Peyer's patch (tissue), 4 donors: ENCODE measurements around the gene VWC2L. TPM values are rescaled to one million over a fixed set of nuclear protein-coding genes. Genes with fewer than 3 reads are reported as not detected.

Experiments used
- DNase-seq, 3 donors: peaks; one replicate each; pipeline ENCODE4 v3.0.0-alpha.2; 2017 to 2019
- H3K27ac ChIP-seq, 4 donors: fragments of 200-600 bp; sonication (generic); one replicate each; pipeline ENCODE4 v1.5.1; 2016 to 2019
- H3K27me3 ChIP-seq, 2 donors: fragments of 200-600 bp; sonication (generic); one replicate each; pipeline ENCODE4 v1.5.1; 2019
- H3K36me3 ChIP-seq, 3 donors: fragments of 200-600 bp; sonication (generic); one replicate each; pipeline ENCODE4 v1.5.1; 2016 to 2019
- H3K4me1 ChIP-seq, 4 donors: fragments of 200-600 bp; sonication (generic); one replicate each; pipeline ENCODE4 v1.5.1; 2016 to 2019
- H3K4me3 ChIP-seq, 4 donors: fragments of 200-600 bp; sonication (generic); 1 replicate in 3 of 4; 2 replicates in 1 of 4; pipeline ENCODE4 v1.5.1; 2016 to 2019; ENCODE audit warnings: mild to moderate bottlenecking in 1 of 4
- H3K9me3 ChIP-seq, 4 donors: fragments of 200-600 bp; sonication (generic); one replicate each; pipeline ENCODE4 v1.5.1; 2016 to 2019; ENCODE audit warnings: mild to moderate bottlenecking in 1 of 4
- POLR2A ChIP-seq, 2 donors: fragments of 450-650 bp; IDR thresholded peaks; one replicate each; pipeline ENCODE4 v1.5.1; 2017; ENCODE audit warnings: antibody characterized with exemption in 2 of 2, mild to moderate bottlenecking in 2 of 2, moderate library complexity in 2 of 2
- total RNA-seq, 4 donors: library from RNA; depleted of rRNA; stranded (reverse); fragments of >200 nt; gene quantifications; one replicate each; pipeline ENCODE4 v1.1.0, GENCODE V29; 2016
- TF ChIP-seq, protein P1 (sequence below), 6 experiments: fragments of 450-650 bp in 4 of 6; fragments of 200-600 bp in 2 of 6; sonication (generic) in 1 of 6; IDR thresholded peaks; one replicate each; pipeline ENCODE4 v1.5.1; 2017 to 2019; ENCODE audit warnings: antibody characterized with exemption in 6 of 6, mild to moderate bottlenecking in 3 of 6, moderate library complexity in 1 of 6

The VWC2L gene
- total RNA-seq, 4 donors from 2014 or later, result not detected

DNA sequence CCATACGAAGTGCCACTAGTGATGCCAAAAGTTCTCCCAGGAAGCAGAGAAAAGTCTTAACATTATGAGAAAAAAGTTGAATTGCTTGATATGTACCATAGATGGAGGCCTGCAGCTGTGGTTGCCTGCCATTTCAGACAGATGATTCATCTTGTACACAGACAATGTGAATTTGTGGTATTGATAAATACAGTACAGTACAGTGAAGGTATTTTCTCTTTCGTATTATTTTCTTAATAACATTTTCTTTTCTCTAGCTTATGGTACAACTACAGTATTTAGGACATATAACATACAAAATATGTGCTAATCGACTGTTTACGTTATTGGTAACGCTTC, 33.6 kb upstream of the VWC2L start:
- no peak for DNase-seq
- no peaks in the 10 kb centered on the region for H3K27me3 ChIP-seq
- no peak overlapping the region for H3K27ac ChIP-seq
- TF ChIP-seq POLR2A (IDR thresholded peaks at IDR 0.05), result no peak
- TF ChIP-seq, protein P1, sequence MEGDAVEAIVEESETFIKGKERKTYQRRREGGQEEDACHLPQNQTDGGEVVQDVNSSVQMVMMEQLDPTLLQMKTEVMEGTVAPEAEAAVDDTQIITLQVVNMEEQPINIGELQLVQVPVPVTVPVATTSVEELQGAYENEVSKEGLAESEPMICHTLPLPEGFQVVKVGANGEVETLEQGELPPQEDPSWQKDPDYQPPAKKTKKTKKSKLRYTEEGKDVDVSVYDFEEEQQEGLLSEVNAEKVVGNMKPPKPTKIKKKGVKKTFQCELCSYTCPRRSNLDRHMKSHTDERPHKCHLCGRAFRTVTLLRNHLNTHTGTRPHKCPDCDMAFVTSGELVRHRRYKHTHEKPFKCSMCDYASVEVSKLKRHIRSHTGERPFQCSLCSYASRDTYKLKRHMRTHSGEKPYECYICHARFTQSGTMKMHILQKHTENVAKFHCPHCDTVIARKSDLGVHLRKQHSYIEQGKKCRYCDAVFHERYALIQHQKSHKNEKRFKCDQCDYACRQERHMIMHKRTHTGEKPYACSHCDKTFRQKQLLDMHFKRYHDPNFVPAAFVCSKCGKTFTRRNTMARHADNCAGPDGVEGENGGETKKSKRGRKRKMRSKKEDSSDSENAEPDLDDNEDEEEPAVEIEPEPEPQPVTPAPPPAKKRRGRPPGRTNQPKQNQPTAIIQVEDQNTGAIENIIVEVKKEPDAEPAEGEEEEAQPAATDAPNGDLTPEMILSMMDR (IDR thresholded peaks at IDR 0.05), result no peak
- no peaks in the 10 kb centered on the region for H3K9me3 ChIP-seq
- H3K36me3 ChIP-seq, result no peaks in the 10 kb centered on the region
- H3K4me3 ChIP-seq, result no peak overlapping the region
- H3K4me1 ChIP-seq, result no peaks in the 10 kb centered on the region

DNA sequence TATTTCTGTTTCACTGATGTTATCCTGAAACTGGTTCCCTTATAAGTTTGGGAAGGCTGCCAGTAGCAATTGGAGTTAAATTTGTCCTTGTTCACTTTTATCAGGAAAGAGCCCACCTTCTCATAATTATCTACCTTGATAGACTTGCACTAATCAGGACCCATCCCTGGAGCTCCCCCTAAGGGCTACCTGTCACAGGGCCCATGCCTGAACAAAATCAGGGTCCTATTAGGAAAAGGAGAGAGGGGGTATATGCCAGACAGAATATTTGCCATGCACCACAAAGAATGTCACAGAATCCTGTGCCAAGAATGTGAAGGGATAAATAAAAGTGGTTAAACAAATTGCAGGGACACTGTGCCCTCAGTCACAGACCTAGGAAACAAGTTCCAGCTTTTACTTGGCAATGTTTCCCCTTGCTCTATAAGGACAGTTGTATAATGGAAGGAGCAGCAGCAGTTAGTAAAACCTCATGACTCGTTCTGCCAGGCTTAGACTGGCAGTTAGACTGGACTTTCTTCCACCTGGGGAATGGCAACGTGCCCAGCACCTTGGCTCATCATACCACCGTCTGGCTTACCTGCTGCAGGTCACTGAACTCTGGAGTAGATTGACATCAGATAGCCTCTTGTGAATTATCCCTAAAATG, 32.3 kb upstream of the VWC2L start:
- no peak for DNase-seq
- Histone ChIP-seq H3K4me3 (no peak overlapping the region), H3K36me3 (no peaks in the 10 kb centered on the region), H3K9me3 (no peaks in the 10 kb centered on the region), H3K4me1 (no peaks in the 10 kb centered on the region), H3K27me3 (no peaks in the 10 kb centered on the region), H3K27ac (no peak overlapping the region)
- TF ChIP-seq, protein P1 (IDR thresholded peaks at IDR 0.05), result no peak
- TF ChIP-seq POLR2A (IDR thresholded peaks at IDR 0.05), result no peak

DNA sequence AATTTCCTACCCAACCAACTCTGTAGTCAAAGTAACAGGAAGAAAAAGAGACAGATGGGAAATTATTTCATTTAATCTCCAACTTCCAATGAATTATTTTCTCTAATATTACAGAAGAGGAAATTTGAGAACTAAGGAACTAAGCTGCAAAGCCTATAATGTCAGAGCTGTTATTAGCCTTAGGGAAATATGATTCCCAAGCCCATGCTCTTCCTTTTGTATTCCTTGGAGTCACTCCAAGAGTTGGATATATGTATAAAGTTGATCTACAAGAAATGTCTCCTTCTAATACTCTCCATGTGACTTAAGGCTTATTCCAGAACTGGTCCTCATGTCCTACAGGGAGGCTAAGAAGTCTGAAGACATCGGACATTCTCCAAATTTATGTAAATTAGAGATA, 31.6 kb upstream of the VWC2L start:
- Histone ChIP-seq H3K27ac (no peak overlapping the region), H3K9me3 (no peaks in the 10 kb centered on the region), H3K4me3 (no peak overlapping the region), H3K27me3 (no peaks in the 10 kb centered on the region), H3K4me1 (no peaks in the 10 kb centered on the region), H3K36me3 (no peaks in the 10 kb centered on the region)
- DNase-seq, result no peak
- TF ChIP-seq, protein P1 (IDR thresholded peaks at IDR 0.05), result no peak
- TF ChIP-seq POLR2A (IDR thresholded peaks at IDR 0.05), result no peak

DNA sequence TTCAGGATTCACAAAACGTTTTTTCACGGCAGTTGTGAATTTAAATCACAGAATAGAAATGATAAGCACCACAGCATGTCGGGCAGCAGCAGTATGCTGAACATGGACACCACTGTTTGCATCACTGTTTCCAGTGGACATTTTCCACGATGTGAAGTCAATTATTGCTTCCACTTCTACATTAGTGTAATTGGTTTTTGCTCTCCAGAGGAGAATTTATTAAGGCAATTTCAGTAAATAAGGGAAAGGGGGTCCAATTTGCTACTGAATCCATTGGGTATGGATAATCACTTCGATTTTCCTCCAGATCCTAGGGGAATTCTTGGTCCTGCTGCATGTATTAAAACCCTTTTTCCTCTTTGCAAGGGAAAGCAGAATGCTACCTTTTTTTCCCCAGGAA, 30.2 kb upstream of the VWC2L start:
- H3K4me1 ChIP-seq, result no peaks in the 10 kb centered on the region
- no peak overlapping the region for H3K27ac ChIP-seq
- no peak for TF ChIP-seq POLR2A (IDR thresholded peaks at IDR 0.05)
- H3K27me3 ChIP-seq, result no peaks in the 10 kb centered on the region
- DNase-seq, result no peak
- H3K4me3 ChIP-seq, result no peak overlapping the region
- no peaks in the 10 kb centered on the region for H3K36me3 ChIP-seq
- H3K9me3 ChIP-seq, result no peaks in the 10 kb centered on the region

DNA sequence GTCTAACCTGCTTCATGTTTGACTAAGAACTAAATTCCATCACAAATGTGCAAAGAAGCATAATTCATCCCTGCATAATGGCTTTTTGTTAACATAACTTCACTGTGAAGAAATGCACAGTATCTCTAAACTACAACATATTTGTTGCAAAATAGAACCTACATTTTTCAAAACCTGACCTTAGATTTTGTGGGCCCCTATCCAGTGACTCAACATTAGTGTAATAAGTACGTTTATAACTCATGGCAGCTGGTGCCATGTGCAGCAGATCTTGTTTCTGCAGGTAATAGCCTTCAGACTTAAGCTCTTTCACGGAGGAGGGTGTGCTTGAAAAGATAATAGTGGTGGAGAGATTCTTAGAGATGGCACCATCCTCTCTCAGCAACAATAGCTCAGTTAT, 28.6 kb upstream of the VWC2L start:
- Histone ChIP-seq H3K27ac (no peak overlapping the region), H3K4me1 (no peaks in the 10 kb centered on the region), H3K4me3 (no peak overlapping the region), H3K36me3 (no peaks in the 10 kb centered on the region), H3K9me3 (no peaks in the 10 kb centered on the region), H3K27me3 (no peaks in the 10 kb centered on the region)
- no peak for DNase-seq
- TF ChIP-seq POLR2A (IDR thresholded peaks at IDR 0.05), result no peak

DNA sequence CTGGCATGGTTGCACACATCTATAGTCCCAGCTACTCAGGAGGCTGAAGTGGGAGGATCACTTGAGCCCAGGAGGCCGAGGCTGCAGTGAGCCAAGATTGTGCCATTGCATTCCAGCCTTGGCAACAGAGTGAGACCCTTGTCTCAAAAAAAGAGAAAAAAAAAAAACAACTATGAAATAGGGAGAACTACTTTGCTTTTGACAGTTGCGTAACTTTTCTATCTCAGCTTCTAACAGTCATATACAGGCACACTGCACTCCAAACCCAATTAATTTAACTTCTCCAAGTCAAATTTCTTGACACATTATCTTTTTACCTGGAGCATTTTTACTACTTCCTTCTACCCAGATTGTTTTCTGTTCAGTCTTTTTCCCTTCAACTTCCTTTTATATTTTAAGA, 24.1 kb upstream of the VWC2L start:
- TF ChIP-seq POLR2A (IDR thresholded peaks at IDR 0.05), result no peak
- TF ChIP-seq, protein P1 (IDR thresholded peaks at IDR 0.05), result no peak
- H3K27ac ChIP-seq, result no peak overlapping the region
- H3K36me3 ChIP-seq, result no peaks in the 10 kb centered on the region
- no peaks in the 10 kb centered on the region for H3K27me3 ChIP-seq
- H3K4me3 ChIP-seq, result no peak overlapping the region
- no peak for DNase-seq
- no peaks in the 10 kb centered on the region for H3K4me1 ChIP-seq
- no peaks in the 10 kb centered on the region for H3K9me3 ChIP-seq

DNA sequence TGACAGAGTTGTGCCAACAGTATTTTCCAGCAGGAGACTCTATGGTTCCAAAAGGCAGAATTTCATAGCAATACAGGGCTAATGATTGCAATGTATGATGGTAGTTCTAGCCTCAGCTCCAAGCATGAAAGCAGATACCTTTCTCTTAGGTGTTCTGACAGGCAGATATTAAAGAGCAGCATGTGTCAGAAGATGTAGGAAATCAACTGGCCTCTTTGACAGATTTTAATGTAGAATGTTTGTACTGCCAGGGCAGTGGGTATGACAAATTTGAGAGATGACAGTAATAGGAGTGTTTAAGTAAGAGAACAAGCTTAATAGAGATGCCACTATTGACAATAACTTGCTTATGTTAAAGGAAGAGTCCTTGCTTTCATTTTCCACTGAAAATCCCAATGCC, 21.5 kb upstream of the VWC2L start:
- H3K36me3 ChIP-seq, result no peaks in the 10 kb centered on the region
- no peak for DNase-seq
- no peak overlapping the region for H3K4me3 ChIP-seq
- no peaks in the 10 kb centered on the region for H3K9me3 ChIP-seq
- H3K27ac ChIP-seq, result no peak overlapping the region
- H3K27me3 ChIP-seq, result no peaks in the 10 kb centered on the region
- no peaks in the 10 kb centered on the region for H3K4me1 ChIP-seq
- TF ChIP-seq, protein P1 (IDR thresholded peaks at IDR 0.05), result no peak
- TF ChIP-seq POLR2A (IDR thresholded peaks at IDR 0.05), result no peak
